Neutrophil (primary cell): ENCODE data around the gene EEPD1.

ENCODE experiments used
- H3K27ac ChIP-seq: fragments of 200-600 bp; sonication (generic); 2 replicates; pipeline ENCODE4 v1.5.1; 2016; ENCODE audit warnings: mild to moderate bottlenecking, moderate library complexity
- H3K27me3 ChIP-seq: fragments of 200-600 bp; sonication (generic); 2 replicates; pipeline ENCODE4 v1.6.0; 2016; ENCODE audit warnings: mild to moderate bottlenecking
- H3K36me3 ChIP-seq: fragments of 200-600 bp; sonication (generic); 2 replicates; pipeline ENCODE4 v1.5.1; 2017
- H3K4me1 ChIP-seq, 2 experiments: fragments of 200-600 bp in 1 of 2; sonication (generic) in 1 of 2; 1 replicate in 1 of 2; 2 replicates in 1 of 2; pipeline versions ENCODE4 v1.5.1 to v1.6.1; 2013 to 2016; ENCODE audit warnings: low read depth in 1 of 2, low read length in 1 of 2, mild to moderate bottlenecking in 1 of 2, moderate library complexity in 1 of 2; ENCODE audit not compliant: control insufficient read depth in 1 of 2, insufficient read depth in 1 of 2
- H3K4me3 ChIP-seq, 2 experiments: fragments of 200-600 bp in 1 of 2; sonication (generic) in 1 of 2; 1 replicate in 1 of 2; 2 replicates in 1 of 2; pipeline ENCODE4 v1.5.1; 2013 to 2016; ENCODE audit warnings: low read depth in 1 of 2, low read length in 1 of 2, mild to moderate bottlenecking in 1 of 2, moderate library complexity in 1 of 2
- H3K9me3 ChIP-seq: fragments of 200-600 bp; sonication (generic); 2 replicates; pipeline ENCODE4 v1.5.1; 2016
- CTCF ChIP-seq: fragments of 200-600 bp; sonication (generic); IDR thresholded peaks from 2 replicates; pipeline ENCODE4 v1.5.1; 2016; ENCODE audit warnings: antibody characterized with exemption

The EEPD1 gene

DNA sequence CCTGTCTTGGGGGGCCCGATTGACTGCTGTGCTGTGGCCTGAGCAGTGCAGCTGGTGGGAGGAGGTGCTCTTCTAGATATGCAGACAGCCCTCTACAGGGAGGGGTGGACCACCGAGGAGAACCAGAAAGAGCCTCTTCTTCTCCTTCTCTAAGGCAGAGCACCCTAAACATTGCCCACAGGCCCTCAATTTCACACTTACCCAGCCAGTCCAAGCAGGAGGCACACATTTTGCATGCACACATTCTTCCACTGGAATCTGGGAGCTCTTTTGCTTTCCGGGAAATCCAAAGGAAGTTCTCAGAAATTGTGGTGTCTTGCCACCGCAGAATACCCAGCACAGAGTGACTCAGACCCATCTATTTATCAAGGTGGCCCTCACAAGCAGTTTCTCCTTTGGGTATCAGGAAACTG lies 45.8 kb downstream of the EEPD1 start:
- Histone ChIP-seq H3K4me1 (peaks cover 22 to 40% of the 10 kb centered on the region in 2 experiments), H3K36me3 (no peaks in the 10 kb centered on the region), H3K27ac (no peak overlapping the region), H3K4me3 (no peak overlapping the region), H3K9me3 (no peaks in the 10 kb centered on the region), H3K27me3 (no peaks in the 10 kb centered on the region)
- no peak for TF ChIP-seq CTCF

DNA sequence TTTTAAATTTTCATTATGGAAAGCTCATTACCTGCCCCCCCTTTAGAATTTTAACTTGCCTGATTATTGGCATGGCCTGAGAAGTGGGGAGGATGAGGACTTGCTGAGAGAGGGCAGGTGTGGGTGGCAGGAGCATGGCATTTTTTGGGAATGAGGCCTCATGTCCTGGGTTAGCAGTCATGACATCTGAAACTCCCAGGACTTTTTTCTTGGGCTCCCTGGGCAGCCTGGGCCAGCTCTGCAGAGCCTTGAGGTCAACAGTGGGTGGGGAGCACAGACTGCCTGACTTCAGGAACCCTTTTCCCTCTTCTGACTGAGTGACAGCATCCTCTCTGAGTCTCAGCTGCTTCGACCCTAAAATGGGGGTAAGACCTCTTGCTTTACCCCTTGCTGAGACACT lies 46.3 kb downstream of the EEPD1 start:
- H3K27ac ChIP-seq = no peak overlapping the region
- H3K4me1 ChIP-seq = peaks cover 17 to 36% of the 10 kb centered on the region in 2 experiments
- no peaks in the 10 kb centered on the region for H3K27me3 ChIP-seq
- no peak overlapping the region for H3K4me3 ChIP-seq
- H3K9me3 ChIP-seq = no peaks in the 10 kb centered on the region
- TF ChIP-seq CTCF = no peak
- no peaks in the 10 kb centered on the region for H3K36me3 ChIP-seq

DNA sequence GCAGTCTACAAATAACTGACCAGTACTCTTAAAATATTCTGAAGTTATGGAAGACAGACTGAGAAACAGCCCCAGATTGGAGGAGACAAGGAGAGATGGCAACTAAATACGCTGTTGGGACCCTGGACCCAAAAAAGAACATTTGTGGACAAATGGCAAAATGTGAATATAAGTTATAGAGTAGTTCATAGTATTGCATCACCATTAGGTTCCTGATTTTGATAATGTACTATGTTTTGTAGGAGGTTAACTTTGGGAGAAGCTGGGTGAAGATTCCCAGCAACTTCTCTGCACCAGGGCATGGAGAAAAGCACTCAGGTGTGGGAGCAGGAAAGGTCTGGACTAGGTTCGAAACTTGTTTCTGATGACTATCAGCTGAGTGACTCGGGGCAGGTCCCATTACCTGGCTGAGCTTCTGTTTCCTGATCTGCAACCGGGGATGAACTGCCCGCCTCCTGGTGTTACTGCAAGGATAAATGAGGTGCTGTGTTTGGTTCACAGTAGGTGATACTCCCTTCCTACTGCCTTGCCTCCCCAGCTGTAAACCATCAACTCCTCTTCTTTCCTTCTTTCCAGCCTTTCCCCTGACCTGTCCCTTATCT lies 48.2 kb downstream of the EEPD1 start:
- TF ChIP-seq CTCF = no peak
- Histone ChIP-seq H3K4me3 (no peak overlapping the region), H3K36me3 (no peaks in the 10 kb centered on the region), H3K9me3 (no peaks in the 10 kb centered on the region), H3K4me1 (peaks cover 14 to 28% of the 10 kb centered on the region in 2 experiments), H3K27me3 (no peaks in the 10 kb centered on the region), H3K27ac (peak overlapping the region; percentile 32)

- Histone ChIP-seq H3K27me3 (no peaks in the 10 kb centered on the region), H3K4me1 (peaks cover 18 to 36% of the 10 kb centered on the region in 2 experiments), H3K27ac (peak overlapping the region; percentile 46), H3K4me3 (no peak overlapping the region), H3K9me3 (no peaks in the 10 kb centered on the region), H3K36me3 (no peaks in the 10 kb centered on the region)
- no peak for TF ChIP-seq CTCF
Measured at GRCh38 chr7:36202398-36202797, 49.3 kb downstream of the EEPD1 start.

DNA sequence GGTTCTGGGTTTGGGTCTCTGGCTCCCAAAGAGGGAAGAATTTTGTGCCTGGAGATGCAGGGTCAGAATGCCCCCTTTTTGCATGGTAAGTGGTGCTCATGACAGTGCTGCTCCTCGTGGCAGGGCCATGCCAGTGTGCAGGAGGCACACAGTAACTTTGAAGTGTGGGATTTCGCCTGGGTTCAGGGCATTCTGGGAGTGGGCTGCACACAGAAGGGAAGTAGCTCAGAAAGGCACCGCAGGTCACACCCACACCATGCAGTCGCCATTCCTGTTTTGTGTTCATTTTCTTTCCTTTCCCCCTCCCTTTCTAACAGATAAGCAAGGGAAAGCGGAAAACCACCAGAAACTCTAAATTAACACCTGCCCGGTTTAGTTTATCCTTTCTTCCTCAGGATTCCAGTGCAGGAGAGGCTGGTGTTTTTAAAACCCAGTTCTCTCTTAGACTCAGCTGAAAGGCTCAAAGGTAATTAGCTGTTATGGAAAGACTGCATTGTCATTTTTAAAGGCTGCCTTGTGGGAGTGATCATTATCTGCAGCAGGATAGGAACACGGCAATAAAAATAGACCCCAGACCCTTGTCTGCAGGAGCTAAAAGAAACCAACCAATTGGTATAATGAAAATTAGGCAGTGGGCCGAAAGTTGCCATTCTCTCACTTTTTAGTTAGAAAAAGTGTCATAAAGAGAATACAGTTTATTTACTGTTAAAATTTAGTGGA lies 50.2 kb downstream of the EEPD1 start:
- Histone ChIP-seq H3K27ac (peak overlapping the region; percentile 46), H3K4me3 (no peak overlapping the region), H3K36me3 (no peaks in the 10 kb centered on the region), H3K9me3 (no peaks in the 10 kb centered on the region), H3K4me1 (peaks cover 27 to 44% of the 10 kb centered on the region in 2 experiments), H3K27me3 (no peaks in the 10 kb centered on the region)
- TF ChIP-seq CTCF = no peak
